Gastroesophageal sphincter (tissue), 4 donors: ENCODE results near the gene HS6ST3. TPM values are rescaled to one million over a fixed set of nuclear protein-coding genes. Genes with fewer than 3 reads are reported as not detected.

ENCODE experiments used
- ATAC-seq: fragments of 150-250 bp; one replicate; pipeline ENCODE4 v1.9.1; 2016; ENCODE audit warnings: mild to moderate bottlenecking, moderate library complexity
- H3K27ac ChIP-seq, 4 donors: fragments of 200-600 bp; sonication (generic) in 3 of 4; 1 replicate in 3 of 4; 2 replicates in 1 of 4; pipeline ENCODE4 v1.5.1; 2016 to 2019
- H3K27me3 ChIP-seq: fragments of 200-600 bp; sonication (generic); one replicate; pipeline ENCODE4 v1.5.1; 2019
- H3K36me3 ChIP-seq, 2 donors: fragments of 200-600 bp; sonication (generic); one replicate each; pipeline ENCODE4 v1.5.1; 2019; ENCODE audit warnings: control low read depth in 1 of 2
- H3K4me1 ChIP-seq, 3 donors: fragments of 200-600 bp; sonication (generic); 1 replicate in 2 of 3; 2 replicates in 1 of 3; pipeline ENCODE4 v1.5.1; 2016 to 2019; ENCODE audit warnings: control low read depth in 2 of 3
- H3K4me3 ChIP-seq, 2 donors: fragments of 200-600 bp; sonication (generic); one replicate each; pipeline ENCODE4 v1.5.1; 2019; ENCODE audit warnings: mild to moderate bottlenecking in 1 of 2, moderate library complexity in 1 of 2
- H3K9me3 ChIP-seq, 3 donors: fragments of 200-600 bp; sonication (generic); one replicate each; pipeline ENCODE4 v1.5.1; 2017 to 2019; ENCODE audit warnings: control low read depth in 2 of 3
- CTCF ChIP-seq, 4 experiments: fragments of 200-600 bp in 2 of 4; fragments of 450-650 bp in 2 of 4; sonication (generic) in 1 of 4; IDR thresholded peaks; one replicate each; pipeline ENCODE4 v1.5.1; 2017 to 2019; ENCODE audit warnings: antibody characterized with exemption in 4 of 4, mild to moderate bottlenecking in 2 of 4, moderate library complexity in 2 of 4
- EP300 ChIP-seq: sonication (generic); formaldehyde crosslinking; IDR thresholded peaks from one replicate; pipeline ENCODE4 v1.6.1; 2017; ENCODE audit warnings: antibody characterized with exemption, mild to moderate bottlenecking
- POLR2A ChIP-seq, 2 donors: fragments of 450-650 bp; IDR thresholded peaks; one replicate each; pipeline ENCODE4 v1.6.1; 2017; ENCODE audit warnings: antibody characterized with exemption in 2 of 2, mild to moderate bottlenecking in 2 of 2, moderate library complexity in 1 of 2
- POLR2AphosphoS5 ChIP-seq: sonication (generic); formaldehyde crosslinking; IDR thresholded peaks from one replicate; pipeline ENCODE4 v1.6.1; 2017; ENCODE audit warnings: antibody characterized with exemption
- WGBS, 2 donors: methylation state at CpG; one replicate each; pipeline ENCODE4 v1.1.5; 2018; ENCODE audit warnings: low coverage in 1 of 2; 5-methylcytosine and 5-hydroxymethylcytosine counted together
- total RNA-seq, 4 donors: library from RNA; depleted of rRNA; stranded (reverse); fragments of >200 nt; gene quantifications; one replicate each; pipeline ENCODE4 v1.1.0, GENCODE V29; 2016

The HS6ST3 gene
- total RNA-seq, 4 donors from 2014 or later, result 3.4 to 13.2 (median 5.2) TPM

GRCh38 chr13:96403651-96404050, 313.7 kb downstream of the HS6ST3 start:
- TF ChIP-seq EP300 (no peak), CTCF (IDR thresholded peaks at IDR 0.05) (no peak), POLR2AphosphoS5 (no peak), POLR2A (IDR thresholded peaks at IDR 0.05) (no peak)
- H3K27ac ChIP-seq, result no peak overlapping the region
- no peaks in the 10 kb centered on the region for H3K36me3 ChIP-seq
- WGBS, 2 donors, result 61 to 71% methylated on average over 2 of the region's 2 CpGs
- H3K4me3 ChIP-seq, result no peak overlapping the region
- no peaks in the 10 kb centered on the region for H3K27me3 ChIP-seq
- H3K9me3 ChIP-seq, result no peaks in the 10 kb centered on the region
- ATAC-seq, result no peak
- H3K4me1 ChIP-seq, result no peaks in the 10 kb centered on the region

GRCh38 chr13:96415831-96416385, 326.0 kb downstream of the HS6ST3 start:
- Histone ChIP-seq H3K27me3 (no peaks in the 10 kb centered on the region), H3K27ac (no peak overlapping the region), H3K4me3 (no peak overlapping the region), H3K36me3 (no peaks in the 10 kb centered on the region), H3K9me3 (no peaks in the 10 kb centered on the region), H3K4me1 (no peaks in the 10 kb centered on the region)
- 38 to 63% methylated on average over 1 of the region's 1 CpG for WGBS, 2 donors
- no peak for TF ChIP-seq POLR2A (IDR thresholded peaks at IDR 0.05)
- no peak for TF ChIP-seq EP300
- no peak for TF ChIP-seq POLR2AphosphoS5
- no peak for TF ChIP-seq CTCF (IDR thresholded peaks at IDR 0.05)
- ATAC-seq, result no peak

GRCh38 chr13:96417939-96418685, 328.2 kb downstream of the HS6ST3 start:
- Histone ChIP-seq H3K9me3 (no peaks in the 10 kb centered on the region), H3K27ac (no peak overlapping the region), H3K4me3 (no peak overlapping the region), H3K36me3 (no peaks in the 10 kb centered on the region), H3K4me1 (no peaks in the 10 kb centered on the region), H3K27me3 (no peaks in the 10 kb centered on the region)
- no peak for ATAC-seq
- 76 to 79% methylated on average over 6 of the region's 6 CpGs for WGBS, 2 donors
- TF ChIP-seq CTCF (IDR thresholded peaks at IDR 0.05) (no peak), EP300 (no peak), POLR2A (IDR thresholded peaks at IDR 0.05) (no peak), POLR2AphosphoS5 (no peak)

DNA sequence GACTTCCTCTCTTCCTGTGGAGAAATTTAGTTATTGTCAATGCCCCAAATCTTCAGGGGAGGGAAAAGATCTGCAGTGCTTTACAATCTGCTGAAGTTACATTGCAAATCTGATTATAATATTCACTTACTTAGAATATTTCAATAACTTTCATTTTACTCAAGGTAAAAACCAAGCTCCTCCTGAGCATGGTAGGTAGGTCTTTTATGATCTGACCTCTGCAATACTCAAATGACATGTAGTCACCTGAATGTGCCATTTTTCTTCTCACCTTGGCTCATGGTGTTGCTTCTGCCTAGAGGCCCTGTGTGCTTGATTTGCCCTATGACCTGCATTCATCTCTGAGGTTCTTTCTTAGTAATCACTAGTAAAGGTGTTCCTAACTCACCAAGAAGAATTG, 331.4 kb downstream of the HS6ST3 start:
- H3K9me3 ChIP-seq, result no peaks in the 10 kb centered on the region
- no peaks in the 10 kb centered on the region for H3K36me3 ChIP-seq
- no peak overlapping the region for H3K4me3 ChIP-seq
- H3K27ac ChIP-seq, result no peak overlapping the region
- no peaks in the 10 kb centered on the region for H3K27me3 ChIP-seq
- H3K4me1 ChIP-seq, result no peaks in the 10 kb centered on the region
- no peak for TF ChIP-seq CTCF (IDR thresholded peaks at IDR 0.05)
- no peak for TF ChIP-seq POLR2AphosphoS5
- no peak for TF ChIP-seq EP300
- TF ChIP-seq POLR2A (IDR thresholded peaks at IDR 0.05), result no peak
- ATAC-seq, result no peak

GRCh38 chr13:96422002-96422401, 332.1 kb downstream of the HS6ST3 start:
- no peak overlapping the region for H3K4me3 ChIP-seq
- TF ChIP-seq EP300 (no peak), CTCF (IDR thresholded peaks at IDR 0.05) (no peak), POLR2AphosphoS5 (no peak), POLR2A (IDR thresholded peaks at IDR 0.05) (no peak)
- no peaks in the 10 kb centered on the region for H3K4me1 ChIP-seq
- no peaks in the 10 kb centered on the region for H3K36me3 ChIP-seq
- ATAC-seq, result no peak
- 28 to 46% methylated on average over 4 of the region's 4 CpGs for WGBS, 2 donors
- H3K27ac ChIP-seq, result no peak overlapping the region
- H3K27me3 ChIP-seq, result no peaks in the 10 kb centered on the region
- H3K9me3 ChIP-seq, result no peaks in the 10 kb centered on the region
